HG02970 (cell line): ENCODE data around the gene TXNDC16.

Source experiments
- ATAC-seq: cut with Tn5 transposase; IDR thresholded peaks from one replicate; pipeline ENCODE4 v1.9.1; 2021; ENCODE audit warnings: mild to moderate bottlenecking, moderate library complexity, moderate number of reproducible peaks; ENCODE audit not compliant: unreplicated experiment, low FRiP score

Gene TXNDC16

GRCh38 chr14:52399921-52400595, 152.2 kb downstream of the TXNDC16 start:
- ATAC-seq: no peak

- no peak for ATAC-seq
These were observed 153.2 kb downstream of the TXNDC16 start for GRCh38 chr14:52399104-52399503.

GRCh38 chr14:52397844-52398243, 154.5 kb downstream of the TXNDC16 start:
- ATAC-seq: no peak

- no peak for ATAC-seq
These were observed 156.6 kb downstream of the TXNDC16 start for GRCh38 chr14:52395728-52396127.

GRCh38 chr14:52391881-52392615, 160.3 kb downstream of the TXNDC16 start:
- no peak for ATAC-seq
